IMR-90 (cell line): ENCODE measurements around the gene NUDT1. TPM values are rescaled to one million over a fixed set of nuclear protein-coding genes. Genes with fewer than 3 reads are reported as not detected.

ENCODE experiments used
- ATAC-seq: fragments of 200-7000 bp; cut with Tn5 transposase; 2 replicates; pipeline ENCODE4 v1.9.1; 2020; ENCODE audit warnings: low read depth, mild to moderate bottlenecking, moderate library complexity
- BruUV-seq: library from RNA; stranded (reverse); fragments of 400-500 nt; replicated peaks from 2 replicates; lab custom pipeline; 2021; lab: Mats Ljungman, UMichigan
- CTCF ChIA-PET: fragments of 300-600 bp; formaldehyde crosslinking; extraction: SDS; loops from one replicate; lab custom pipeline; 2021; ENCODE audit warnings: antibody characterized with exemption; lab: Yijun Ruan, JAX
- POLR2A ChIA-PET: fragments of 300-600 bp; sonication (Branson Sonifier 250); formaldehyde crosslinking; loops from one replicate; lab custom pipeline; 2022; ENCODE audit warnings: antibody characterized with exemption; ENCODE audit not compliant: unreplicated experiment; lab: Charles Lee
- DNase-seq: peaks from one replicate; pipeline ENCODE4 v3.0.0; 2013
- H2AFZ ChIP-seq: replicated peaks from 2 replicates; pipeline ENCODE3; 2013; ENCODE audit warnings: low read length, mild to moderate bottlenecking; ENCODE audit not compliant: poor library complexity
- H2AK5ac ChIP-seq: 2 replicates; pipeline ENCODE4 v1.6.1; 2013; ENCODE audit warnings: low read depth, low read length, inconsistent platforms
- H2AK9ac ChIP-seq: replicated peaks from 2 replicates; pipeline ENCODE3; 2013; ENCODE audit warnings: mild to moderate bottlenecking, low read depth, low read length, moderate library complexity; ENCODE audit not compliant: poor library complexity
- H2BK120ac ChIP-seq: 2 replicates; pipeline ENCODE4 v1.6.1; 2013; ENCODE audit warnings: low read depth, low read length, inconsistent platforms
- H2BK15ac ChIP-seq: 3 replicates; pipeline ENCODE4 v1.6.1; 2013; ENCODE audit warnings: low read depth, low read length, inconsistent platforms
- H2BK20ac ChIP-seq: 2 replicates; pipeline ENCODE4 v1.6.1; 2013; ENCODE audit warnings: low read depth, mild to moderate bottlenecking, inconsistent platforms, low read length, moderate library complexity
- H2BK5ac ChIP-seq: 2 replicates; pipeline ENCODE4 v1.6.1; 2013; ENCODE audit warnings: mild to moderate bottlenecking, low read depth, low read length, inconsistent platforms; ENCODE audit not compliant: poor library complexity, severe bottlenecking
- H3K14ac ChIP-seq: replicated peaks from 2 replicates; pipeline ENCODE4 v1.6.1; 2013; ENCODE audit warnings: low read depth, low read length, inconsistent platforms
- H3K18ac ChIP-seq: 2 replicates; pipeline ENCODE4 v1.6.1; 2013; ENCODE audit warnings: low read depth, low read length, control low read depth
- H3K23ac ChIP-seq: 2 replicates; pipeline ENCODE4 v1.6.1; 2013; ENCODE audit warnings: low read depth, low read length, inconsistent platforms
- H3K27ac ChIP-seq: 2 replicates; pipeline ENCODE4 v1.5.1; 2013; ENCODE audit warnings: mild to moderate bottlenecking, control low read depth, low read length; ENCODE audit not compliant: insufficient read depth
- H3K27me3 ChIP-seq: 2 replicates; pipeline ENCODE4 v1.6.1; 2013; ENCODE audit warnings: low read length; ENCODE audit not compliant: control insufficient read depth, insufficient read depth
- H3K36me3 ChIP-seq: 2 replicates; pipeline ENCODE4 v1.6.1; 2013; ENCODE audit warnings: low read length, mixed read lengths; ENCODE audit not compliant: control insufficient read depth, insufficient read depth
- H3K4ac ChIP-seq: 2 replicates; pipeline ENCODE4 v1.6.1; 2013; ENCODE audit warnings: low read depth, low read length, inconsistent platforms
- H3K4me1 ChIP-seq: 2 replicates; pipeline ENCODE4 v1.6.1; 2013; ENCODE audit warnings: low read length, mixed read lengths; ENCODE audit not compliant: control insufficient read depth, insufficient read depth
- H3K4me2 ChIP-seq: 2 replicates; pipeline ENCODE4 v1.6.1; 2013; ENCODE audit warnings: low read depth, mild to moderate bottlenecking, control low read depth, low read length, moderate library complexity
- H3K4me3 ChIP-seq: 2 replicates; pipeline ENCODE4 v1.5.1; 2013; ENCODE audit warnings: low read depth, mild to moderate bottlenecking, control low read depth, low read length, moderate library complexity; ENCODE audit not compliant: insufficient read depth
- H3K56ac ChIP-seq: 2 replicates; pipeline ENCODE4 v1.6.1; 2013; ENCODE audit warnings: low read length, inconsistent platforms; ENCODE audit not compliant: insufficient read depth; ENCODE audit errors: extremely low read depth
- H3K79me1 ChIP-seq, 2 experiments: 2 replicates each; pipeline ENCODE4 v1.6.1; 2013; ENCODE audit warnings: low read length in 2 of 2, inconsistent platforms in 1 of 2, low read depth in 1 of 2
- H3K9ac ChIP-seq: 2 replicates; pipeline ENCODE4 v1.6.1; 2013; ENCODE audit warnings: low read depth, low read length, control low read depth
- H3K9me1 ChIP-seq: 2 replicates; pipeline ENCODE4 v1.6.1; 2013; ENCODE audit warnings: low read length, inconsistent platforms; ENCODE audit not compliant: insufficient read depth
- H3K9me3 ChIP-seq: 2 replicates; pipeline ENCODE4 v1.6.1; 2013; ENCODE audit warnings: low read length; ENCODE audit not compliant: control insufficient read depth, insufficient read depth
- H4K20me1 ChIP-seq: 2 replicates; pipeline ENCODE4 v1.6.1; 2013; ENCODE audit warnings: low read length, inconsistent platforms; ENCODE audit not compliant: insufficient read depth
- H4K5ac ChIP-seq: 2 replicates; pipeline ENCODE4 v1.6.1; 2013; ENCODE audit warnings: mild to moderate bottlenecking, low read depth, low read length, control low read depth
- H4K8ac ChIP-seq, 2 experiments: 2 replicates each; pipeline ENCODE4 v1.6.1; 2013; ENCODE audit warnings: low read depth in 2 of 2, low read length in 2 of 2, control low read depth in 1 of 2, inconsistent platforms in 1 of 2
- H4K91ac ChIP-seq: 2 replicates; pipeline ENCODE4 v1.6.1; 2013; ENCODE audit warnings: low read depth, low read length, inconsistent platforms; ENCODE audit not compliant: insufficient read depth
- BHLHE40 ChIP-seq: fragments of 150-350 bp; IDR thresholded peaks from 2 replicates; pipeline ENCODE4 v1.6.1; 2016; ENCODE audit warnings: mild to moderate bottlenecking, low read depth, low read length
- WGBS, 2 experiments: methylation state at CpG; one replicate each; pipeline versions ENCODE4 v1.1.5 to v1.1.7; 2013; ENCODE audit warnings: missing lambda C conversion rate in 2 of 2; ENCODE audit not compliant: insufficient read length in 1 of 2; ENCODE audit errors: extremely low coverage in 2 of 2; 5-methylcytosine and 5-hydroxymethylcytosine counted together
- dilution Hi-C: fragments of 300-500 bp; cut with HindIII; formaldehyde crosslinking; loops from one replicate; pipeline ENCODE4 v1.14.3; 2018; ENCODE audit warnings: low sequenced_read_pairs; ENCODE audit not compliant: unreplicated experiment
- in situ Hi-C: fragments of 300-500 bp; cut with MboI; formaldehyde crosslinking; loops from 3 replicates; pipeline ENCODE4 v1.14.3; 2019; ENCODE audit warnings: low sequenced_read_pairs, inconsistent platforms, mixed read lengths
- intact Hi-C: fragments of 100-400 bp; cut with micrococcal nuclease; formaldehyde crosslinking; loops from 2 replicates; pipeline ENCODE4 v1.10.0; 2022
- polyA plus RNA-seq, 3 experiments: library from polyadenylated mRNA; depleted of rRNA; stranded (reverse); fragments of >200 nt; gene quantifications; 2 replicates each; pipeline ENCODE4 v1.2.3, GENCODE V29; 2012; ENCODE audit warnings: low replicate concordance in 1 of 3
- total RNA-seq: library from RNA; depleted of rRNA; stranded (reverse); fragments of >200 nt; gene quantifications from 2 replicates; pipeline ENCODE4 v1.2.3, GENCODE V29; 2012

NUDT1 gene
- total and polyA plus RNA-seq, 2 of the 4 experiments (the other 2 are of a cell fraction) = 33.4 to 49.1 TPM

GRCh38 chr7:2287745-2288144, 45.7 kb downstream of the NUDT1 start:
- ATAC-seq = no peak
- H3K4ac ChIP-seq = no peak overlapping the region
- no peak overlapping the region for H2BK5ac ChIP-seq
- no peaks in the 10 kb centered on the region for H3K9me3 ChIP-seq
- in situ Hi-C loops (no loop called here), intact Hi-C loops (no loop called here), dilution Hi-C loops (no loop called here)
- no peak overlapping the region for H3K23ac ChIP-seq
- no peak overlapping the region for H3K56ac ChIP-seq
- ChIA-PET POLR2A (no interaction called here), CTCF (no interaction called here)
- BruUV-seq = no TSS peak
- H3K79me1 ChIP-seq = peaks cover 9 to 58% of the 10 kb centered on the region in 2 experiments; a peak in 2 of 4 replicates
- no peak overlapping the region for H3K27ac ChIP-seq
- no peak overlapping the region for H4K91ac ChIP-seq
- TF ChIP-seq BHLHE40 = no peak
- H4K20me1 ChIP-seq = 0 out of 2 replicates have a peak, but pooled peaks cover 7% of the 10 kb centered on the region
- no peak overlapping the region for H2AK5ac ChIP-seq
- no peak overlapping the region for H2BK20ac ChIP-seq
- H2AFZ ChIP-seq = no peak overlapping the region
- H3K4me3 ChIP-seq = no peak overlapping the region
- WGBS, 2 experiments = no CpG with 5 or more reads among the region's 8 CpGs
- no peak overlapping the region for H2BK15ac ChIP-seq
- H3K14ac ChIP-seq = no peak overlapping the region
- no peak overlapping the region for H3K18ac ChIP-seq
- H3K27me3 ChIP-seq = no peaks in the 10 kb centered on the region
- DNase-seq = no peak
- peaks cover 10% of the 10 kb centered on the region for H3K9me1 ChIP-seq
- H3K4me2 ChIP-seq = no peak overlapping the region
- no peak overlapping the region for H3K9ac ChIP-seq
- no peak overlapping the region for H2BK120ac ChIP-seq
- no peak overlapping the region for H4K8ac ChIP-seq
- H2AK9ac ChIP-seq = no peak overlapping the region
- H3K4me1 ChIP-seq = no peaks in the 10 kb centered on the region
- H3K36me3 ChIP-seq = no peaks in the 10 kb centered on the region
- H4K5ac ChIP-seq = no peak overlapping the region
